Heart right ventricle (tissue), 16 donors: Measurements from ENCODE around the gene TST. TPM values are rescaled to one million over a fixed set of nuclear protein-coding genes. Genes with fewer than 3 reads are reported as not detected.

Experiments
- ATAC-seq, 8 donors: fragments of 200-7000 bp; cut with Tn5 transposase; one replicate each; pipeline ENCODE4 v1.9.1; 2020; ENCODE audit warnings: mild to moderate bottlenecking in 8 of 8, moderate library complexity in 8 of 8, moderate number of reproducible peaks in 1 of 8
- DNase-seq, 2 donors: peaks; one replicate each; pipeline ENCODE4 v3.0.0-alpha.2; 2020
- H3K27ac ChIP-seq, 10 donors: fragments of 200-600 bp; sonication (generic) in 2 of 10; one replicate each; pipeline versions ENCODE4 v1.5.0 to v1.8.0; 2020 to 2022; ENCODE audit warnings: mild to moderate bottlenecking in 3 of 10
- H3K27me3 ChIP-seq, 7 donors: fragments of 200-600 bp; one replicate each; pipeline ENCODE4 v1.8.0; 2021 to 2022; ENCODE audit warnings: mild to moderate bottlenecking in 2 of 7
- H3K36me3 ChIP-seq, 9 donors: fragments of 200-600 bp; sonication (generic) in 1 of 9; one replicate each; pipeline versions ENCODE4 v1.5.0 to v1.8.0; 2020 to 2022; ENCODE audit warnings: mild to moderate bottlenecking in 2 of 9
- H3K4me1 ChIP-seq, 9 donors: fragments of 200-600 bp; sonication (generic) in 1 of 9; one replicate each; pipeline versions ENCODE4 v1.5.0 to v1.8.0; 2020 to 2022; ENCODE audit warnings: mild to moderate bottlenecking in 4 of 9
- H3K4me3 ChIP-seq, 10 donors: fragments of 200-600 bp; sonication (generic) in 2 of 10; one replicate each; pipeline versions ENCODE4 v1.5.0 to v1.8.0; 2020 to 2022; ENCODE audit warnings: mild to moderate bottlenecking in 7 of 10, moderate library complexity in 2 of 10
- H3K9me3 ChIP-seq, 11 donors: fragments of 200-600 bp in 10 of 11; sonication (generic) in 2 of 11; one replicate each; pipeline versions ENCODE4 v1.5.0 to v1.8.0; 2013 to 2022; ENCODE audit warnings: mild to moderate bottlenecking in 2 of 11, control low read depth in 1 of 11, moderate library complexity in 1 of 11
- CTCF ChIP-seq, 9 donors: fragments of 200-600 bp; sonication (generic) in 2 of 9; IDR thresholded peaks; one replicate each; pipeline versions ENCODE4 v1.5.0 to v1.8.0; 2021 to 2022; ENCODE audit warnings: antibody characterized with exemption in 9 of 9, mild to moderate bottlenecking in 5 of 9, moderate library complexity in 1 of 9
- WGBS, 2 donors: extraction: QIAGEN DNeasy Blood & Tissue Kit; methylation state at CpG; one replicate each; pipeline ENCODE4 v1.1.7; 2013; ENCODE audit warnings: inconsistent platforms in 1 of 2; 5-methylcytosine and 5-hydroxymethylcytosine counted together
- intact Hi-C, 10 donors: fragments of 100-400 bp; cut with DNase I; formaldehyde crosslinking; loops; one replicate each; pipeline versions ENCODE4 v1.11.1 to v1.14.2; 2022
- polyA plus RNA-seq, 2 donors: library from polyadenylated mRNA; stranded (reverse); fragments of 200-250 nt; gene quantifications; one replicate each; pipeline ENCODE4 v1.2.3, GENCODE V29; 2013
- total RNA-seq, 10 donors: library from RNA; stranded (reverse); fragmentation: NEBNext Ultra II Directional in 3 of 10; extraction: Animal tissue kit (Norgen Biotek cat#: 25700) in 3 of 10; gene quantifications; one replicate each; pipeline versions ENCODE4 v1.2.1 to v1.2.4, GENCODE V29; 2021 to 2023
- donor health status: Arrhythmogenic right ventricular cardiomyopathy.
- donor health status: ischemic (EF 13 %, LVEDD 7.1; RV severe dilation, severe dysfunction).
- donor health status: healthy with polysubstance abuse.
- donor health status: DM: no; HTN: yes; CAD: no.
- donor health status: DM: no; HTN: no; CAD: no.
- donor health status: ischemic (EF 25% LVEDD 6.9; RV normal size, moderate dysfunction).
- donor health status: ischemic (EF 25% LVEDD 5.7; RV mildly dilated, moderate dysfunction).
- donor health status: healthy.
- donor health status: DM: yes; HTN: yes; CAD: no.
- donor health status: Ischemic cardiomyopathy.
- donor health status: ischemic (EF 35%, LVEDD 5.7; RV mildly dilated, moderate dysfunction).
- donor health status: nonischemic (EF 11% LVEDD 7.7; RV severe dilation, severe dysfunction).
- donor health status: DM: yes; HTN: yes; CAD: no.
- donor health status: PGD.
- donor health status: ischemic (EF 29% LVEDD 5.4; RV normal size, mild dysfunction).
- donor health status: nonischemic (EF 23%, LVEDD 6.1; RV moderate dilation, normal function).

Gene TST
- total and polyA plus RNA-seq, 12 donors: 34.1 to 87.4 (median 50.6) TPM

- DNase-seq (no peak), ATAC-seq (no peak)
- H3K4me1 ChIP-seq: no peaks in the 10 kb centered on the region
- no peak for TF ChIP-seq CTCF (IDR thresholded peaks at IDR 0.05)
- H3K9me3 ChIP-seq: no peaks in the 10 kb centered on the region
- intact Hi-C loops: loop anchor here in 1 of 10 donors (10.0 kb wide), 1 partner anchor 402 kb away; no protein-coding TSS in a partner anchor
- no peak overlapping the region for H3K27ac ChIP-seq
- H3K36me3 ChIP-seq: peaks cover 0 to 41% (median under 1%) of the 10 kb centered on the region in 9 donors
- 84 to 89% methylated on average over 15 of the region's 15 CpGs for WGBS, 2 donors
- peaks cover 0 to 25% (median 6%) of the 10 kb centered on the region in 7 donors for H3K27me3 ChIP-seq
- no peak overlapping the region for H3K4me3 ChIP-seq
Measured at GRCh38 chr22:37062702-37063381, 43.6 kb upstream of the TST start.

- TF ChIP-seq CTCF (IDR thresholded peaks at IDR 0.05): no peak
- H3K9me3 ChIP-seq: no peaks in the 10 kb centered on the region
- no peak overlapping the region for H3K4me3 ChIP-seq
- H3K4me1 ChIP-seq: no peaks in the 10 kb centered on the region
- peaks cover 0 to 46% (median 4%) of the 10 kb centered on the region in 9 donors for H3K36me3 ChIP-seq
- peaks cover 0 to 20% (median 3%) of the 10 kb centered on the region in 7 donors for H3K27me3 ChIP-seq
- no peak for ATAC-seq
- H3K27ac ChIP-seq: no peak overlapping the region
- intact Hi-C loops: loop anchor here in 1 of 10 donors (10.0 kb wide), 1 partner anchor 402 kb away; no protein-coding TSS in a partner anchor
- DNase-seq: no peak
- 72 to 77% methylated on average over 7 of the region's 7 CpGs for WGBS, 2 donors
Measured at GRCh38 chr22:37062376-37062675, 43.1 kb upstream of the TST start.

DNA sequence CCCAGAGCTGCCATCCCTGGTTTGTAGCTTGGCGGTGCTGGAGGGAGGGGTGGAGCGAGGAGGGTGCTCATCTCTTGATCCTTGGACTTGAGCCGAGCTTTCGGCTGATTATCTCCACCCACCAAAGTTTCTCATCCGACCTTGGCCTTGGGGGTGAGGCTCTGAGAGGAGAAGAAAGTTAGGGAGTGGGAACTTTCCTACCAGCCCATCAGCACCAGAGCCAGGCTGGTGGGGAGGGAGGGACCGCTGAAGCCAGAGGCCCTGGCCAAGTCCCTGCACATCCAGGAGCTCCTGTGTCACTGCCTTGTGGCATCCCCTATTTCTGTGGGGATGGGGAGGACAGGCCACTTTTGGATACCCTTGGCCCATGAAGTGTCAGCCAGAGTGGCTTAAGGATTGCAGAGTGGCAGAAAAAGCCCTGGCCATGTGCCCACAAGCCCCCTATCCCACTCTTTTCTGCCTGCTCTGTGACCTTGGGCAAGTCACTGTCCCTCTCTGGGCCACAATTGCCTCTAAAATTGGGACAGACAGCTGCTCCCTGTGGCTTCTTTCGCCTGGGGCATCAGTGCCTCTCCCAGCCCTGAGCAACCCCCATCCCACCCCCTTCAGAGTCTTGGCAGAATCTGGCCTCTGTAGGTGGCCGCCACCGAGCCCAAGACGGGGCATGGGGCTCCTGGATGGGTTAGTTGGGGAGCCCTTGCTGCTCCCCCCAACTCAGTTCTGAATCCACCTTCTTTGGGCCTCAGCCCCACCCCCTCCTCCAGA, 42.5 kb upstream of the TST start:
- ATAC-seq (no peak), DNase-seq (peak in 1 of 2 donors; percentile 2)
- no peaks in the 10 kb centered on the region for H3K9me3 ChIP-seq
- intact Hi-C loops: loop anchor here in 1 of 10 donors (10.0 kb wide), 1 partner anchor 403 kb away; no protein-coding TSS in a partner anchor
- H3K36me3 ChIP-seq: peaks cover 0 to 51% (median 5%) of the 10 kb centered on the region in 9 donors
- no peak for TF ChIP-seq CTCF (IDR thresholded peaks at IDR 0.05)
- H3K4me1 ChIP-seq: no peaks in the 10 kb centered on the region
- H3K4me3 ChIP-seq: no peak overlapping the region
- 91 to 93% methylated on average over 10 of the region's 10 CpGs for WGBS, 2 donors
- H3K27ac ChIP-seq: no peak overlapping the region
- H3K27me3 ChIP-seq: peaks cover 0 to 15% (median 0%) of the 10 kb centered on the region in 7 donors

DNA sequence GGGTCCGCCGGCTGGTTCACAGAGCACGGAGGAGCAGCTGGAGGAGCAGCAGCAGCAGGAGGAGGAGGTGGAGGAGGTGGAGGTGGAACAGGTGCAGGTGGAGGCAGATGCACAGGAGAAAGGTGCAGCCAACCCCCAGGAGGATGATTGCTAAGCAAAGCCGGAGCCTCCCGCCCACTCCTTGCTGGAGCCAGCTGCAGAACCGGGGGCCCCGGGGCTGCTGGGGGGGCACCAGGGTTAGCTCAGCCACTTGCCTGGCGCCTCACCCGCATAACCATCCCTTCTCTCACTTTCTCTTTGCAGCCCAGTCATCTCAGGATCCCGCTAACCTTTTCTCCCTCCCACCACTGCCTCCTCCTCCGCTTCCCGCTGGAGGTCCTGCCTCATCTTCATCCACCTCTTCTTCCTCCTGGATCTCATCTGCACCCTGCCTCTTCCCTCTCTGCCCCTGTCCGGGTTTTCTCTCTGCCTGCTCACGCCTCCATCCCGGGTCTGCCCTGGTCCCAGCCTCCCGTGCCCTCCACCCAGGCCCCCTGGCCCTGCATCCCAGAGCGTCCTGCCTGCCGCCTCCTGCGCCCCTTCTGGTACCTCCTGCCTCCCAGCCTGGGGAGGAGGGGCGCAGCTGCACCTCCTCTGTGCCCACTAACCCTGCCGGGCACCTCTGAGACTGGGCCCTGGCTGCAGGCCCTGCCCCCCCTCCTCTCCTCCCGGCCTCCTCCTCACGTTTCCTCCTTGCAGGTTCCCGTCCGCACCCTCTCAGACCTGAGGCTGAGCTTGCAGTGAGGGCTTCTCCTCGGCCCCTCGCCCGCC, 41.8 kb upstream of the TST start:
- Histone ChIP-seq H3K27me3 (peaks cover 0 to 11% (median 0%) of the 10 kb centered on the region in 7 donors), H3K27ac (no peak overlapping the region), H3K4me1 (no peaks in the 10 kb centered on the region), H3K4me3 (no peak overlapping the region), H3K9me3 (no peaks in the 10 kb centered on the region), H3K36me3 (peaks cover 0 to 59% (median 11%) of the 10 kb centered on the region in 9 donors)
- ATAC-seq: no peak
- 91% methylated on average over 28 of the region's 28 CpGs for WGBS, 2 donors
- TF ChIP-seq CTCF (IDR thresholded peaks at IDR 0.05): no peak
- intact Hi-C loops: loop anchor here in 1 of 10 donors (10.0 kb wide), 1 partner anchor 404 kb away; no protein-coding TSS in a partner anchor
- peak in 1 of 2 donors; percentile 7 for DNase-seq
